ENCODE data around the gene MEGF9.

MEGF9 gene

DNA sequence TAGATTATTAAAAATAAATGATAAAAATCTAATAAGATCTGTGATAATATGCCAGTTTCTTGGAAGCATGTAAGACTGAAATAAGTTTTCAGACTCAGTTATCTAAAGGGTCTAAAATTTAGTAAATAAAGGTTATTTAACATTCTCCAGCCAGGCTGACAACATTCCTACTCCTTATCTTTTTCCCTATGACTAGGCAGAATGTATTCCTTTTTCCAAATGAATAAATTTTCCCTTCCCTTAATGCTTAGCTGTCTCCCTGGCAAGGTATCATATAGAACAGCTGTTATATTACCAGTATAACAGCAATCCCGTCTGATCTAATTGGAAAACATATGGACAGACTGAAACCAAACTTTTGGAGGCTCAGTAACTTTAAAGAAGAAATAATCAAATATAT lies 13.0 kb downstream of the MEGF9 start:
- TF ChIP-seq, protein P1, sequence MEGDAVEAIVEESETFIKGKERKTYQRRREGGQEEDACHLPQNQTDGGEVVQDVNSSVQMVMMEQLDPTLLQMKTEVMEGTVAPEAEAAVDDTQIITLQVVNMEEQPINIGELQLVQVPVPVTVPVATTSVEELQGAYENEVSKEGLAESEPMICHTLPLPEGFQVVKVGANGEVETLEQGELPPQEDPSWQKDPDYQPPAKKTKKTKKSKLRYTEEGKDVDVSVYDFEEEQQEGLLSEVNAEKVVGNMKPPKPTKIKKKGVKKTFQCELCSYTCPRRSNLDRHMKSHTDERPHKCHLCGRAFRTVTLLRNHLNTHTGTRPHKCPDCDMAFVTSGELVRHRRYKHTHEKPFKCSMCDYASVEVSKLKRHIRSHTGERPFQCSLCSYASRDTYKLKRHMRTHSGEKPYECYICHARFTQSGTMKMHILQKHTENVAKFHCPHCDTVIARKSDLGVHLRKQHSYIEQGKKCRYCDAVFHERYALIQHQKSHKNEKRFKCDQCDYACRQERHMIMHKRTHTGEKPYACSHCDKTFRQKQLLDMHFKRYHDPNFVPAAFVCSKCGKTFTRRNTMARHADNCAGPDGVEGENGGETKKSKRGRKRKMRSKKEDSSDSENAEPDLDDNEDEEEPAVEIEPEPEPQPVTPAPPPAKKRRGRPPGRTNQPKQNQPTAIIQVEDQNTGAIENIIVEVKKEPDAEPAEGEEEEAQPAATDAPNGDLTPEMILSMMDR (conservative IDR thresholded peaks at IDR 0.05; ENCODE audit: low read depth, low read length) = no peak
- H3K27ac ChIP-seq = no peak overlapping the region
- H3K79me2 ChIP-seq (ENCODE audit: insufficient read depth, low read depth) = no peaks in the 10 kb centered on the region
- no peaks in the 10 kb centered on the region for H3K36me3 ChIP-seq (ENCODE audit: insufficient read depth)
- no peak overlapping the region for H2AFZ ChIP-seq (ENCODE audit: low read depth)
- H3K27me3 ChIP-seq (ENCODE audit: insufficient read depth, low read depth) = no peaks in the 10 kb centered on the region
- H3K4me3 ChIP-seq (IDR thresholded peaks at IDR 0.05; ENCODE audit: insufficient read depth, low read depth, low read length) = no peak overlapping the region
- H3K4me2 ChIP-seq = no peak overlapping the region
- H3K9ac ChIP-seq = no peak overlapping the region
- no peaks in the 10 kb centered on the region for H4K20me1 ChIP-seq (ENCODE audit: insufficient read depth)
- H3K4me1 ChIP-seq (ENCODE audit: low read depth, poor library complexity, severe bottlenecking) = peaks cover 7% of the 10 kb centered on the region

DNA sequence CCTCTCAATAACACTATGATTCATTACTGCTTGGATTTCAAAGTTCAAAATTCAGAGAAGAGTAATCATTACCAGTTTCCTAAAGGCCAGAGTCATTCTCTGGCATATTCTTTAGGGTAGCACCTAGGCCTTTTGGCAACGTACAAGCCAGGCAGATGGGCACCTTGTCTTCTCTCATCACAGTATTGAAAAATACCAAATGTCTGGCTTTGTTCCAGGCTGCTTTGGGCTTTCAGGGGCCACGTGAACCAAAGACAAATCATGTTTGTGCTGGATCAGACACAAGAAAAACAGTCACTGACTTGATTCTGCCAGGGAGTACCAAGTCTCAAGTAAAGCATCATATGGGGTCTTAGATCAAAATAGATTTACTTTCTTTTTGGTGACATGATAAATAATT lies 15.5 kb downstream of the MEGF9 start:
- TF ChIP-seq, protein P1 (conservative IDR thresholded peaks at IDR 0.05; ENCODE audit: low read depth, low read length) = no peak
- no peak overlapping the region for H2AFZ ChIP-seq (ENCODE audit: low read depth)
- H3K36me3 ChIP-seq (ENCODE audit: insufficient read depth) = no peaks in the 10 kb centered on the region
- no peaks in the 10 kb centered on the region for H3K79me2 ChIP-seq (ENCODE audit: insufficient read depth, low read depth)
- H4K20me1 ChIP-seq (ENCODE audit: insufficient read depth) = no peaks in the 10 kb centered on the region
- no peak overlapping the region for H3K27ac ChIP-seq
- H3K27me3 ChIP-seq (ENCODE audit: insufficient read depth, low read depth) = no peaks in the 10 kb centered on the region
- no peak overlapping the region for H3K9ac ChIP-seq
- peaks cover 22% of the 10 kb centered on the region for H3K4me1 ChIP-seq (ENCODE audit: low read depth, poor library complexity, severe bottlenecking)
- no peak overlapping the region for H3K4me2 ChIP-seq
- H3K4me3 ChIP-seq (IDR thresholded peaks at IDR 0.05; ENCODE audit: insufficient read depth, low read depth, low read length) = no peak overlapping the region

DNA sequence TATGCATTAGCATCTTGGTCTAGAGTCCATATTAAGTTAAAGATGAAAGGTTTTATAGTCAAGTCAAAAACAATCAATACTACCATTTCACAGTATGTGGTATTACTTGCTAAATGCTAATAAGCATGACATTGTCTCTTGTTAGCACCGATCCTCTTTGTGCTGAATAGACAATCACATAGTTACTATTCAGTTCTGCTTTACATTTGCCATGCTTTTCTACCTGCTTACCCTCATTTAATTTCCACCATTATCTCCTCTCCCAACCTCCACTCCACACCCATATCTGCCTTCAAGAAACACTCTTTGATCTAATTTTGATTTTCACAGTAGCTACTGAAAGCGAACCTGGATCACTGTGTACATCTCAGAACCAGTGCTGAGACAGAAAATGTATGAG lies 16.8 kb downstream of the MEGF9 start:
- no peak overlapping the region for H3K4me2 ChIP-seq
- H4K20me1 ChIP-seq (ENCODE audit: insufficient read depth) = no peaks in the 10 kb centered on the region
- no peak overlapping the region for H2AFZ ChIP-seq (ENCODE audit: low read depth)
- peaks cover 32% of the 10 kb centered on the region for H3K4me1 ChIP-seq (ENCODE audit: low read depth, poor library complexity, severe bottlenecking)
- H3K4me3 ChIP-seq (IDR thresholded peaks at IDR 0.05; ENCODE audit: insufficient read depth, low read depth, low read length) = no peak overlapping the region
- H3K79me2 ChIP-seq (ENCODE audit: insufficient read depth, low read depth) = no peaks in the 10 kb centered on the region
- H3K27me3 ChIP-seq (ENCODE audit: insufficient read depth, low read depth) = no peaks in the 10 kb centered on the region
- no peaks in the 10 kb centered on the region for H3K36me3 ChIP-seq (ENCODE audit: insufficient read depth)
- H3K9ac ChIP-seq = no peak overlapping the region
- TF ChIP-seq, protein P1 (conservative IDR thresholded peaks at IDR 0.05; ENCODE audit: low read depth, low read length) = no peak
- H3K27ac ChIP-seq = no peak overlapping the region

DNA sequence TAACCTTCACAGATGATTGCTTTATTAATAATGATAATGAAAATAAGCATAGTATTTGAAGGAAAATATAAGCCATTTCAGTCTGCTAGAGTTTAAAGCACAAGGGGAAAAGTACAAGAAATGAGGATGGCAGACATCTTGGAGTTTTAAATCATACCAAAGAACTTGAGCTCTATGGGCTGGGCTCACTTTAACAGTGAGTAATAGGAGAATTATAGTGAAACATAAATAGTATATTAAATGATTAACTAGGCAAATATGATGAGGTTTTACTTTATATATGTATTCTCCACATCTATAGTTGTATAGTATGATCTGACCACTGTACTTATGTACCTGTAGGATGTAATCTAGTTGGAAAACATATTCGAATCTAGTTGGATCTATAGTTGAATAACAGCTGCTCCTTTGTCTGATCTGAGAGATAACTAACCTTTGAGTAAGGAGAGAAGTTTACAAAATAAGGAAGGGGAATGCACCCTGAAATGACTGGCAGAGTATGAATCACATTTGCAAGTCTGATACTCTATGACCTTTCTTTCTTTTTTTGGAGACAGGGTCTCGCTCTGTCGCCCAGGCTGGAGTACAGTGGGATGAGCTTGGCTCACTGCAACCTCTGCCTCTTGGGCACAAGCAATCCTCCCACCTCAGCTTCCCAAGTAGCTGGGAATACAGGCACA lies 17.6 kb downstream of the MEGF9 start:
- Histone ChIP-seq H3K36me3 (ENCODE audit: insufficient read depth) (no peaks in the 10 kb centered on the region), H3K79me2 (ENCODE audit: insufficient read depth, low read depth) (no peaks in the 10 kb centered on the region), H3K4me2 (no peak overlapping the region), H3K9ac (no peak overlapping the region), H4K20me1 (ENCODE audit: insufficient read depth) (no peaks in the 10 kb centered on the region), H3K4me3 (IDR thresholded peaks at IDR 0.05; ENCODE audit: insufficient read depth, low read depth, low read length) (no peak overlapping the region), H3K27me3 (ENCODE audit: insufficient read depth, low read depth) (no peaks in the 10 kb centered on the region), H3K27ac (no peak overlapping the region), H2AFZ (ENCODE audit: low read depth) (no peak overlapping the region), H3K4me1 (ENCODE audit: low read depth, poor library complexity, severe bottlenecking) (peaks cover 32% of the 10 kb centered on the region)
- TF ChIP-seq, protein P1 (conservative IDR thresholded peaks at IDR 0.05; ENCODE audit: low read depth, low read length) = no peak
